Measurements from ENCODE around the gene SIGLEC12.
"Not testable (repeated sequence)": the region's sequence is repeated elsewhere in the genome, so short reads cannot be mapped to it uniquely, and the experiment has no call there.

SIGLEC12 gene

GRCh38 chr19:51503896-51504295, 2.3 kb upstream of the SIGLEC12 start:
- H2AFZ ChIP-seq (ENCODE audit: low read length, unreplicated experiment), result no peak overlapping the region
- no peak overlapping the region for H3K27ac ChIP-seq (ENCODE audit: low read depth, low read length)
- H3K4me1 ChIP-seq (ENCODE audit: control insufficient read depth, insufficient read depth, low read length, unreplicated experiment), result no peaks in the 10 kb centered on the region
- no peaks in the 10 kb centered on the region for H3K79me2 ChIP-seq (ENCODE audit: control insufficient read depth, insufficient read depth, low read length, unreplicated experiment)
- peaks cover 14% of the 10 kb centered on the region; the same call in 1 of the 2 replicates for H3K27me3 ChIP-seq (ENCODE audit: insufficient read depth, low read length)
- no peak overlapping the region for H3K4me3 ChIP-seq (ENCODE audit: low read depth, low read length)
- no peaks in the 10 kb centered on the region for H3K36me3 ChIP-seq (ENCODE audit: insufficient read depth, low read length)

GRCh38 chr19:51503286-51503817, 1.8 kb upstream of the SIGLEC12 start:
- H3K27ac ChIP-seq (ENCODE audit: low read depth, low read length), result no peak overlapping the region
- H3K27me3 ChIP-seq (ENCODE audit: insufficient read depth, low read length), result peaks cover 14% of the 10 kb centered on the region; the same call in 1 of the 2 replicates
- H3K4me3 ChIP-seq (ENCODE audit: low read depth, low read length), result no peak overlapping the region
- H3K79me2 ChIP-seq (ENCODE audit: control insufficient read depth, insufficient read depth, low read length, unreplicated experiment), result no peaks in the 10 kb centered on the region
- no peaks in the 10 kb centered on the region for H3K36me3 ChIP-seq (ENCODE audit: insufficient read depth, low read length)
- H3K4me1 ChIP-seq (ENCODE audit: control insufficient read depth, insufficient read depth, low read length, unreplicated experiment), result no peaks in the 10 kb centered on the region
- no peak overlapping the region for H2AFZ ChIP-seq (ENCODE audit: low read length, unreplicated experiment)

GRCh38 chr19:51500931-51501330, 669 bp downstream of the SIGLEC12 start:
- not testable (repeated sequence) for H3K4me1 ChIP-seq (ENCODE audit: control insufficient read depth, insufficient read depth, low read length, unreplicated experiment); H3K4me3 ChIP-seq (ENCODE audit: low read depth, low read length); H3K36me3 ChIP-seq (ENCODE audit: insufficient read depth, low read length); H3K27me3 ChIP-seq (ENCODE audit: insufficient read depth, low read length); H3K79me2 ChIP-seq (ENCODE audit: control insufficient read depth, insufficient read depth, low read length, unreplicated experiment); H2AFZ ChIP-seq (ENCODE audit: low read length, unreplicated experiment); H3K27ac ChIP-seq (ENCODE audit: low read depth, low read length)

GRCh38 chr19:51497666-51498065, 3.9 kb downstream of the SIGLEC12 start:
- H3K4me1 ChIP-seq (ENCODE audit: control insufficient read depth, insufficient read depth, low read length, unreplicated experiment), result no peaks in the 10 kb centered on the region
- no peaks in the 10 kb centered on the region for H3K79me2 ChIP-seq (ENCODE audit: control insufficient read depth, insufficient read depth, low read length, unreplicated experiment)
- no peak overlapping the region for H3K27ac ChIP-seq (ENCODE audit: low read depth, low read length)
- no peak overlapping the region for H3K4me3 ChIP-seq (ENCODE audit: low read depth, low read length)
- no peak overlapping the region for H2AFZ ChIP-seq (ENCODE audit: low read length, unreplicated experiment)
- no peaks in the 10 kb centered on the region for H3K36me3 ChIP-seq (ENCODE audit: insufficient read depth, low read length)
- H3K27me3 ChIP-seq (ENCODE audit: insufficient read depth, low read length), result peaks cover 10% of the 10 kb centered on the region; the same call in 1 of the 2 replicates

GRCh38 chr19:51493776-51494175, 7.8 kb downstream of the SIGLEC12 start:
- no peak overlapping the region for H2AFZ ChIP-seq (ENCODE audit: low read length, unreplicated experiment)
- H3K4me1 ChIP-seq (ENCODE audit: control insufficient read depth, insufficient read depth, low read length, unreplicated experiment), result no peaks in the 10 kb centered on the region
- no peak overlapping the region for H3K27ac ChIP-seq (ENCODE audit: low read depth, low read length)
- peaks cover 17% of the 10 kb centered on the region; the same call in 1 of the 2 replicates for H3K27me3 ChIP-seq (ENCODE audit: insufficient read depth, low read length)
- no peaks in the 10 kb centered on the region for H3K36me3 ChIP-seq (ENCODE audit: insufficient read depth, low read length)
- H3K79me2 ChIP-seq (ENCODE audit: control insufficient read depth, insufficient read depth, low read length, unreplicated experiment), result no peaks in the 10 kb centered on the region
- no peak overlapping the region for H3K4me3 ChIP-seq (ENCODE audit: low read depth, low read length)

- Histone ChIP-seq H3K27ac (ENCODE audit: low read depth, low read length) (no peak overlapping the region), H2AFZ (ENCODE audit: low read length, unreplicated experiment) (no peak overlapping the region), H3K36me3 (ENCODE audit: insufficient read depth, low read length) (no peaks in the 10 kb centered on the region), H3K79me2 (ENCODE audit: control insufficient read depth, insufficient read depth, low read length, unreplicated experiment) (no peaks in the 10 kb centered on the region), H3K27me3 (ENCODE audit: insufficient read depth, low read length) (peaks cover 17% of the 10 kb centered on the region; the same call in 1 of the 2 replicates), H3K4me3 (ENCODE audit: low read depth, low read length) (no peak overlapping the region), H3K4me1 (ENCODE audit: control insufficient read depth, insufficient read depth, low read length, unreplicated experiment) (no peaks in the 10 kb centered on the region)
These were observed 10.0 kb downstream of the SIGLEC12 start for GRCh38 chr19:51491586-51491985.

GRCh38 chr19:51490676-51491075, 10.9 kb downstream of the SIGLEC12 start:
- H3K4me1 ChIP-seq (ENCODE audit: control insufficient read depth, insufficient read depth, low read length, unreplicated experiment), result no peaks in the 10 kb centered on the region
- H3K79me2 ChIP-seq (ENCODE audit: control insufficient read depth, insufficient read depth, low read length, unreplicated experiment), result no peaks in the 10 kb centered on the region
- peaks cover 15% of the 10 kb centered on the region; the same call in 1 of the 2 replicates for H3K27me3 ChIP-seq (ENCODE audit: insufficient read depth, low read length)
- no peaks in the 10 kb centered on the region for H3K36me3 ChIP-seq (ENCODE audit: insufficient read depth, low read length)
- no peak overlapping the region for H2AFZ ChIP-seq (ENCODE audit: low read length, unreplicated experiment)
- H3K4me3 ChIP-seq (ENCODE audit: low read depth, low read length), result no peak overlapping the region
- H3K27ac ChIP-seq (ENCODE audit: low read depth, low read length), result no peak overlapping the region

- H3K79me2 ChIP-seq (ENCODE audit: control insufficient read depth, insufficient read depth, low read length, unreplicated experiment), result no peaks in the 10 kb centered on the region
- H3K4me1 ChIP-seq (ENCODE audit: control insufficient read depth, insufficient read depth, low read length, unreplicated experiment), result no peaks in the 10 kb centered on the region
- no peak overlapping the region for H3K27ac ChIP-seq (ENCODE audit: low read depth, low read length)
- no peaks in the 10 kb centered on the region for H3K36me3 ChIP-seq (ENCODE audit: insufficient read depth, low read length)
- H3K4me3 ChIP-seq (ENCODE audit: low read depth, low read length), result no peak overlapping the region
- H2AFZ ChIP-seq (ENCODE audit: low read length, unreplicated experiment), result no peak overlapping the region
- H3K27me3 ChIP-seq (ENCODE audit: insufficient read depth, low read length), result peaks cover 14% of the 10 kb centered on the region; the same call in 1 of the 2 replicates
These were observed 12.5 kb downstream of the SIGLEC12 start for GRCh38 chr19:51489113-51489512.

GRCh38 chr19:51488491-51488890, 13.1 kb downstream of the SIGLEC12 start:
- no peak overlapping the region for H3K4me3 ChIP-seq (ENCODE audit: low read depth, low read length)
- H3K36me3 ChIP-seq (ENCODE audit: insufficient read depth, low read length), result no peaks in the 10 kb centered on the region
- no peaks in the 10 kb centered on the region for H3K79me2 ChIP-seq (ENCODE audit: control insufficient read depth, insufficient read depth, low read length, unreplicated experiment)
- H3K27ac ChIP-seq (ENCODE audit: low read depth, low read length), result no peak overlapping the region
- H2AFZ ChIP-seq (ENCODE audit: low read length, unreplicated experiment), result no peak overlapping the region
- no peaks in the 10 kb centered on the region for H3K4me1 ChIP-seq (ENCODE audit: control insufficient read depth, insufficient read depth, low read length, unreplicated experiment)
- H3K27me3 ChIP-seq (ENCODE audit: insufficient read depth, low read length), result peaks cover 13% of the 10 kb centered on the region; the same call in 1 of the 2 replicates

GRCh38 chr19:51485960-51486660, 15.5 kb downstream of the SIGLEC12 start:
- Histone ChIP-seq H3K4me1 (ENCODE audit: control insufficient read depth, insufficient read depth, low read length, unreplicated experiment) (no peaks in the 10 kb centered on the region), H3K36me3 (ENCODE audit: insufficient read depth, low read length) (no peaks in the 10 kb centered on the region), H2AFZ (ENCODE audit: low read length, unreplicated experiment) (no peak overlapping the region), H3K79me2 (ENCODE audit: control insufficient read depth, insufficient read depth, low read length, unreplicated experiment) (no peaks in the 10 kb centered on the region), H3K27ac (ENCODE audit: low read depth, low read length) (no peak overlapping the region), H3K4me3 (ENCODE audit: low read depth, low read length) (no peak overlapping the region), H3K27me3 (ENCODE audit: insufficient read depth, low read length) (peaks cover 4% of the 10 kb centered on the region; the same call in 1 of the 2 replicates)

GRCh38 chr19:51480590-51480989, 21.0 kb downstream of the SIGLEC12 start:
- Histone ChIP-seq H3K4me1 (ENCODE audit: control insufficient read depth, insufficient read depth, low read length, unreplicated experiment) (no peaks in the 10 kb centered on the region), H2AFZ (ENCODE audit: low read length, unreplicated experiment) (no peak overlapping the region), H3K27ac (ENCODE audit: low read depth, low read length) (no peak overlapping the region), H3K36me3 (ENCODE audit: insufficient read depth, low read length) (no peaks in the 10 kb centered on the region), H3K27me3 (ENCODE audit: insufficient read depth, low read length) (peaks cover 4% of the 10 kb centered on the region; the same call in 1 of the 2 replicates), H3K79me2 (ENCODE audit: control insufficient read depth, insufficient read depth, low read length, unreplicated experiment) (no peaks in the 10 kb centered on the region), H3K4me3 (ENCODE audit: low read depth, low read length) (no peak overlapping the region)

Data from ACC112 (cell line).